Putamen (tissue), 1 donor: Measurements from ENCODE around the gene SELENON.

Source experiments
- DNase-seq: peaks from one replicate; pipeline ENCODE4 v3.0.0-alpha.2; 2016; ENCODE audit warnings: low spot score

Gene SELENON

DNA sequence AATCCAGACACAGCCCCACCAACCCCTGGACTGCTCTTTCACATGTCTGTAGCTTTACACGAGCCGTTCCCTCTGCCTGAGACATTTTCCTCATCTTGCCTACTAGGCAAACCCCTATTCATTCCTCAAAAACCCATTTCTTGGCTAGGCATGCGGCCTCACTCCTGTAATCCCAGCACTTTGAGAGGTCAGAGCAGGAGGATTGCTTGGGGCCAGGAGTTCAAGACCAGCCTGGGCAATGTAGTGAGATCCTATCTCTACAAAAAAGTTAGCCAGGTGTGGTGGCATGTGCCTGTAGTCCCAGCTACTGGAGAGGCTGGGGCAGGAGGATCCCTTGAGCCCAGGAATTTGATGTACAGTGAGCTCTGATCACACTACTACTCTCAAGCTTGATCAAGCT lies 64.4 kb downstream of the SELENON start:
- no peak for DNase-seq

DNA sequence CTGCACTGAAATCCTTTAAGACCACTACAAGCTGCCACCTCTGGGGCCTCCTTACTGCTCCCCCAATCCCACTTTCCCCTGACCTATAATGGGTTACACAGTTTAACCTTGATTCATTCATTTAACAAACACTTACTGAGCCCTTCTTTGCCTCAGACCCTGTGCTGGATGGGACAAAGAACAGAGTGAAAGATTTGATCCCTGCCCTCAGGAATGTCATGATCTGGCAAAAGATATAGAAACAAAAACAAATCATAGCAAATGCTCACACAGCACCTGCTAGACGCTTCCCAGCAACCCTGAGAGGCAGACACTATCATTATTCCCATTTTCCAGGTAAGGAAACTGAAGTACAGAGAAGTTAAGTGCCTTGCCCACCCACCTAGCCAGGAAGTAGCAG lies 66.3 kb downstream of the SELENON start:
- DNase-seq = no peak

DNA sequence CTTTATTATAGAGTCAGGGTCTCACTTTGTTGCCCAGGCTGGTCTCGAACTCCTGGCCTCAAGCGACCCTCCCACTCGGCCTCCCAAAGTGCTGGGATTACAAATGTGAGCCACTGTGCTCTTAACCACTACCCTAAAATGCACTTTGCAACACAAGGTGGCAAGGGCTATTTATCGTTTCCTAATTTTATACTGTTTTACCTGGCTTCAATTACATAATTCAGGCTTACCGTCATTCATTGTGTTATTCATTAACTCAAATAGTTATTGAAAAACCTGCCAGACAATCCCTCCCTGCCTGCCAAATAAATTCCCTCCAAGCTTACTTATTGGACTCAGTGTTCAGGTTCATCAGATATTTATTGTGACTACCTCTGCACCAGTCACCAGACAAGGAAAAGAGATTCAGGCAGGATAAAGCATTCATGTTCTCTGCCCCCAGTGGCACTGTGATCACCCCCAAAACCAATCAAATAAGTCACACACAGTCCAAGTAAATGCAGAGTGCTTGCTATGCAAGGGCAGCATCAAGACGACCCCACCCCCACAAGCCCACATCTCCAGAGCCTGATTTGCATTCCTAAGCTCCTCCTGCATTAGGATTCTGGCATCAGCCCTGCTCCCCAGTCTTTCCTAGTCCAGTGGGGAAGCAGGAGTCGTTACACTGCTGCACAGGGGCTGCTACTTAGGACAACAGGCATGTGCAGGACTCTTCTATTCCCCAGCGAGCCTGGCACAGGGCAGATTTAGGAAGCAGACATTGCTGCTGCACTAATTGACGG lies 67.4 kb downstream of the SELENON start:
- DNase-seq = no peak
